ENCODE results near the gene HECTD1.

The HECTD1 gene

GRCh38 chr14:31181271-31181670 is 26.3 kb downstream of the HECTD1 start:
- no peak overlapping the region for H3K4me2 ChIP-seq (ENCODE audit: low read depth, low read length)
- no peak overlapping the region for H3K27ac ChIP-seq (ENCODE audit: low read length)
- H3K36me3 ChIP-seq (replicated peaks; ENCODE audit: insufficient read depth, low read length) = no peaks in the 10 kb centered on the region
- H3K4me1 ChIP-seq (ENCODE audit: low read length) = no peaks in the 10 kb centered on the region
- H3K79me2 ChIP-seq (ENCODE audit: low read length) = peaks cover 11% of the 10 kb centered on the region
- H3K9me3 ChIP-seq (replicated peaks; ENCODE audit: insufficient read depth, low read length) = no peaks in the 10 kb centered on the region
- no peaks in the 10 kb centered on the region for H3K27me3 ChIP-seq (replicated peaks; ENCODE audit: insufficient read depth, low read length)
- no peaks in the 10 kb centered on the region for H4K20me1 ChIP-seq (ENCODE audit: insufficient read depth, low read length)
- no peak overlapping the region for H3K9ac ChIP-seq (ENCODE audit: low read length)
- no peak overlapping the region for H3K4me3 ChIP-seq (ENCODE audit: low read length)
- H2AFZ ChIP-seq (ENCODE audit: low read length) = no peak overlapping the region
- no peak for DNase-seq
- no peaks in the 10 kb centered on the region for H3K9me2 ChIP-seq (replicated peaks; ENCODE audit: insufficient read depth, low read length)
- H3F3A ChIP-seq (ENCODE audit: insufficient read depth, low read length) = no peaks in the 10 kb centered on the region
- TF ChIP-seq CTCF (IDR thresholded peaks at IDR 0.05; ENCODE audit: low read length) (no peak), EZH2phosphoT487 (IDR thresholded peaks at IDR 0.05; ENCODE audit: low read length) (no peak), EZH2 (optimal IDR thresholded peaks at IDR 0.05; ENCODE audit: low read depth, low read length) (no peak)

GRCh38 chr14:31180299-31181051 is 27.1 kb downstream of the HECTD1 start:
- TF ChIP-seq CTCF (IDR thresholded peaks at IDR 0.05; ENCODE audit: low read length) (no peak), EZH2phosphoT487 (IDR thresholded peaks at IDR 0.05; ENCODE audit: low read length) (no peak), EZH2 (optimal IDR thresholded peaks at IDR 0.05; ENCODE audit: low read depth, low read length) (no peak)
- Histone ChIP-seq H3F3A (ENCODE audit: insufficient read depth, low read length) (no peaks in the 10 kb centered on the region), H3K9me3 (replicated peaks; ENCODE audit: insufficient read depth, low read length) (no peaks in the 10 kb centered on the region), H3K4me1 (ENCODE audit: low read length) (no peaks in the 10 kb centered on the region), H3K4me3 (ENCODE audit: low read length) (no peak overlapping the region), H3K4me2 (ENCODE audit: low read depth, low read length) (no peak overlapping the region), H3K9ac (ENCODE audit: low read length) (no peak overlapping the region), H3K36me3 (replicated peaks; ENCODE audit: insufficient read depth, low read length) (no peaks in the 10 kb centered on the region), H3K79me2 (ENCODE audit: low read length) (peaks cover 3% of the 10 kb centered on the region), H4K20me1 (ENCODE audit: insufficient read depth, low read length) (no peaks in the 10 kb centered on the region), H3K9me2 (replicated peaks; ENCODE audit: insufficient read depth, low read length) (no peaks in the 10 kb centered on the region), H3K27me3 (replicated peaks; ENCODE audit: insufficient read depth, low read length) (no peaks in the 10 kb centered on the region), H2AFZ (ENCODE audit: low read length) (no peak overlapping the region), H3K27ac (ENCODE audit: low read length) (no peak overlapping the region)
- DNase-seq = no peak

- no peak for DNase-seq
- Histone ChIP-seq H3K9ac (ENCODE audit: low read length) (no peak overlapping the region), H3K27me3 (replicated peaks; ENCODE audit: insufficient read depth, low read length) (no peaks in the 10 kb centered on the region), H3K9me2 (replicated peaks; ENCODE audit: insufficient read depth, low read length) (no peaks in the 10 kb centered on the region), H3K9me3 (replicated peaks; ENCODE audit: insufficient read depth, low read length) (no peaks in the 10 kb centered on the region), H3K4me2 (ENCODE audit: low read depth, low read length) (no peak overlapping the region), H3K4me1 (ENCODE audit: low read length) (no peaks in the 10 kb centered on the region), H4K20me1 (ENCODE audit: insufficient read depth, low read length) (no peaks in the 10 kb centered on the region), H2AFZ (ENCODE audit: low read length) (no peak overlapping the region), H3F3A (ENCODE audit: insufficient read depth, low read length) (no peaks in the 10 kb centered on the region), H3K27ac (ENCODE audit: low read length) (no peak overlapping the region), H3K79me2 (ENCODE audit: low read length) (no peaks in the 10 kb centered on the region), H3K36me3 (replicated peaks; ENCODE audit: insufficient read depth, low read length) (no peaks in the 10 kb centered on the region), H3K4me3 (ENCODE audit: low read length) (no peak overlapping the region)
- TF ChIP-seq EZH2phosphoT487 (IDR thresholded peaks at IDR 0.05; ENCODE audit: low read length) (no peak), CTCF (IDR thresholded peaks at IDR 0.05; ENCODE audit: low read length) (no peak), EZH2 (optimal IDR thresholded peaks at IDR 0.05; ENCODE audit: low read depth, low read length) (no peak)
Measured at GRCh38 chr14:31174433-31174832, 33.2 kb downstream of the HECTD1 start.

Data from MM.1S (cell line).